ENCODE results near the gene ZNF683.
A peak's percentile ranks its signal among the peaks of the same experiment; 100 is the strongest.

The ZNF683 gene

GRCh38 chr1:26404641-26405040, 32.1 kb upstream of the ZNF683 start:
- intact Hi-C loops (cut with DNase I; ENCODE audit: low total_unique reads), result no loop called here
- no peak for DNase-seq
- no peak overlapping the region for H3K27ac ChIP-seq
- no peaks in the 10 kb centered on the region for H3K36me3 ChIP-seq
- TF ChIP-seq CTCF (IDR thresholded peaks at IDR 0.05), result no peak
- no peaks in the 10 kb centered on the region for H3K9me3 ChIP-seq
- no peak overlapping the region for H3K4me3 ChIP-seq
- H3K27me3 ChIP-seq, result peaks cover 0 to 17% of the 10 kb centered on the region in 2 donors
- H3K4me1 ChIP-seq, result no peaks in the 10 kb centered on the region

- intact Hi-C loops (cut with DNase I; ENCODE audit: low total_unique reads), result no loop called here
- H3K27ac ChIP-seq, result no peak overlapping the region
- H3K9me3 ChIP-seq, result no peaks in the 10 kb centered on the region
- no peaks in the 10 kb centered on the region for H3K4me1 ChIP-seq
- TF ChIP-seq CTCF (IDR thresholded peaks at IDR 0.05), result no peak
- peaks cover 0 to 12% of the 10 kb centered on the region in 2 donors for H3K27me3 ChIP-seq
- peak in 1 of 2 donors; percentile 15 for DNase-seq
- H3K4me3 ChIP-seq, result no peak overlapping the region
- no peaks in the 10 kb centered on the region for H3K36me3 ChIP-seq
These were observed 31.1 kb upstream of the ZNF683 start for GRCh38 chr1:26403656-26404055.

GRCh38 chr1:26401891-26402290, 29.3 kb upstream of the ZNF683 start:
- peaks cover 0 to 12% of the 10 kb centered on the region in 2 donors for H3K27me3 ChIP-seq
- no peak for TF ChIP-seq CTCF (IDR thresholded peaks at IDR 0.05)
- no peak for DNase-seq
- H3K4me1 ChIP-seq, result no peaks in the 10 kb centered on the region
- no peak overlapping the region for H3K27ac ChIP-seq
- H3K9me3 ChIP-seq, result no peaks in the 10 kb centered on the region
- H3K4me3 ChIP-seq, result no peak overlapping the region
- intact Hi-C loops (cut with DNase I; ENCODE audit: low total_unique reads), result no loop called here
- no peaks in the 10 kb centered on the region for H3K36me3 ChIP-seq

GRCh38 chr1:26399034-26399433, 26.5 kb upstream of the ZNF683 start:
- H3K9me3 ChIP-seq, result no peaks in the 10 kb centered on the region
- no peak for DNase-seq
- H3K4me3 ChIP-seq, result no peak overlapping the region
- H3K27ac ChIP-seq, result no peak overlapping the region
- H3K4me1 ChIP-seq, result no peaks in the 10 kb centered on the region
- intact Hi-C loops (cut with DNase I; ENCODE audit: low total_unique reads), result no loop called here
- peaks cover 0 to 8% of the 10 kb centered on the region in 2 donors for H3K27me3 ChIP-seq
- no peak for TF ChIP-seq CTCF (IDR thresholded peaks at IDR 0.05)
- no peaks in the 10 kb centered on the region for H3K36me3 ChIP-seq

GRCh38 chr1:26395754-26396153, 23.2 kb upstream of the ZNF683 start:
- intact Hi-C loops (cut with DNase I; ENCODE audit: low total_unique reads), result no loop called here
- Histone ChIP-seq H3K27me3 (peaks cover 0 to 15% of the 10 kb centered on the region in 2 donors), H3K27ac (no peak overlapping the region), H3K4me1 (no peaks in the 10 kb centered on the region), H3K4me3 (no peak overlapping the region), H3K36me3 (no peaks in the 10 kb centered on the region), H3K9me3 (no peaks in the 10 kb centered on the region)
- no peak for DNase-seq
- no peak for TF ChIP-seq CTCF (IDR thresholded peaks at IDR 0.05)

GRCh38 chr1:26391450-26391849, 18.9 kb upstream of the ZNF683 start:
- no peak for DNase-seq
- H3K4me1 ChIP-seq, result no peaks in the 10 kb centered on the region
- no peak overlapping the region for H3K4me3 ChIP-seq
- H3K9me3 ChIP-seq, result no peaks in the 10 kb centered on the region
- H3K27me3 ChIP-seq, result peaks cover 0 to 36% of the 10 kb centered on the region in 2 donors
- H3K36me3 ChIP-seq, result no peaks in the 10 kb centered on the region
- no peak overlapping the region for H3K27ac ChIP-seq
- intact Hi-C loops (cut with DNase I; ENCODE audit: low total_unique reads), result no loop called here
- no peak for TF ChIP-seq CTCF (IDR thresholded peaks at IDR 0.05)
